ENCODE measurements around the gene SLC16A3.

GRCh38 chr17:82230609-82231311 lies 1.9 kb downstream of the SLC16A3 start:
- no peak for TF ChIP-seq TCF12 (IDR thresholded peaks at IDR 0.05)
- TF ChIP-seq MAX (IDR thresholded peaks at IDR 0.05; ENCODE audit: low read depth) = no peak
- TF ChIP-seq POLR2AphosphoS5 (IDR thresholded peaks at IDR 0.05; ENCODE audit: low read depth, low read length) = no peak
- no peak for TF ChIP-seq USF2 (IDR thresholded peaks at IDR 0.05; ENCODE audit: borderline replicate concordance, low read depth, low read length)
- no peak for TF ChIP-seq TEAD4 (IDR thresholded peaks at IDR 0.05; ENCODE audit: borderline replicate concordance, insufficient read depth)
- no peak for TF ChIP-seq CTCF (IDR thresholded peaks at IDR 0.05)

Measured in SK-N-SH (cell line).